HG03025 (cell line): ENCODE measurements around the gene CERS3.

Experiments used
- ATAC-seq: cut with Tn5 transposase; IDR thresholded peaks from one replicate; pipeline ENCODE4 v1.9.1; 2021; ENCODE audit warnings: mild to moderate bottlenecking, moderate library complexity; ENCODE audit not compliant: unreplicated experiment, low FRiP score

Gene CERS3

DNA sequence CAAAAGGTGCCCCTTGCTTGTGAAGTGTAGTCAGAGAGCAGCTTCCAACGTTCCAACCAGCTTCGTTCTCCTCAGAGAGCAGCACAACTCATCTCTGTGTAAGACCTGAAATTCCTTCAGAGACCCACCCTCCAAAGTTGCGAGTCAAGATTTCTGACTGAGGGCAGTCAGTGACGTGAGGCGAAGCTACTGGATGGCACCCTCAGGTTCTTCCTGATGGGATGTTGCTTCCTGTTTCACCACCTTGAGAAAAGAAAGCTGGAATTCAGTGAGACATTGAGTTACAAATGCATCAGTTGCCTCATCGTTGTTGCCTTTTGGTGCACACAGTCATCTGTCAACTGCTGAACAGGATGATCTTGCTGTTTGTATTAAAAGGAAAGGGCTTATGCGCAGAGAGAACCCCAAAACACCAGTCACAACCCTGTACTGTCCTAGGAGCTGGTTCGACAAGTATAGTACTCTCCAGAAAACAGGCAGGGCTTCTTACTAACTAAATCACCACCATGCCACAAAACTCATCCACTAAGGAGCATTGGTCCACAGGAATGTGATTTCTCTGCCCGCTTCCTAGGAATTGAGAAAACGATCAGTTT is at the start of gene CERS3:
Gene CERS3 (minus strand): TSS at position 118 of the 596 bp plus-strand sequence. CDS start 27,101 bp downstream, outside the sequence.
- no peak for ATAC-seq

DNA sequence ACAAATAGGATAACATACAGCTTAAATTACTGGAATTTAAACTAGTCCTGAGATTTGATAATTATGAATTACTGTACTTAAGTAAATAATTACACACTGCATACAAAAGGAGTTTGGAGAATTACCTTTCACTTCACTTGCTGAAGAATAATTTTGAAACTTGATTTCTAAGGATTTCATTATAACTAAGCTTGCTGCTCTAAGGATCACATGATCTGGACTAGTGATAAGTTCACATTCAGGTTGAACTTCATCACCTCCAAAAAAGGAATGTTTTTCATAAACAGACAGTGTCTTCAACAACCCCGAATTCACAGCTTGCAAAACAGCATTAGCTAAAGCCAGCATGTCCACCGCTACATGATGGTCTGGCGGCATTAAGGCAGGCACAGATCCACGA is 44.8 kb upstream of the CERS3 start:
- no peak for ATAC-seq

DNA sequence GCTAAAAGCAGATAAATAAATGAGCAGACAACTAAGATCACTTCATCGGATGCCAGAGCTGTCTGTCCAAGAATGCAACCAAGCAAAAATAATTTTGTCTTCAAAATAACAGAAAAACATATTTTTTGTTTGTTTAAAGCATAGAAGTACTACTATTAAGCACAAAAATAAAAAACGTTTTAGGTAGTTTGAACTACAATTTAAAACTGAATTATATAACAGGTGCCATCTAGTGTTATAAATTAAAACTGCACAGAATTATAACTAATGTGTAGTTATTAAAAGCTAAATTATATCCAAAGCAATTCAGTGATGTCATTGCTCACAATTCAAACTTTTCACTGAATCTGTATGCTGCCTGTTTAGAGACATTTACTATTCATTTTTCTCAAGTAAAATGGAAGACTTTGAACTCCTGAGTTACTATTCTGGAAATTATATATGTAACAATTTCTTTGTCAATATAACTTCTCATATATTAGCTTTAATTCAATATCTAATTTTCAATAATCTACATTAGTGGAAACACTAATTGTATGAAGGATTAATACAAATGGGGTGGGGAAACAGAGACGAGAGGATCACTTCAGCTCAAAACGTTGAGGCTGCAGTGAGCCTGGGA is 43.7 kb upstream of the CERS3 start:
- no peak for ATAC-seq

DNA sequence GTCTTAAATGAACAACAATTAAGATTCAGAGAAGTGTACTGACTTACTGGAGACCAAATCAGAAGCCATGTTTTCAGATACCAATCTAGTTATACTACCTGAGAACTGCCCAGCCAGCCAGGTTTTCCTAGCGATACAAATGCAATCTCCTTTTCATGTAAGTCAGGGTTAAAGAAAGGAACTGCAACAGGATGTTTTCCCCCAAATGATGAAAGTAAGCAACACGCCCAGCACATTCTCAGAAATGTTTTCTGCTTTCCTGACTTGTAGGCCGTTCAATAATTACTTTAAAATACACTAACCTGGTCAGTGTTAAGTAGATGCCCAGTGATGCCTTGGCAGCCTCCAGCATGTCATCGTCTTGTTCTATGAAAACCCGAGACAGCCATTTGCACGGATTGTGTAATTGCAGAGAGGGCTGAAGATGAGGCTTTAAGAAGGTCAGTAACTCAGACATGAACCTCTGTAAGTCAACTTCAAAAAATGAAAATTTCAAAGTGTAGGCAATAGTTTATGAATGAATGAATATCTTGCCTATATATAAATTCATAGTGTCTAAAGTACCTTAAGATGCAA is 42.9 kb upstream of the CERS3 start:
- ATAC-seq: no peak

DNA sequence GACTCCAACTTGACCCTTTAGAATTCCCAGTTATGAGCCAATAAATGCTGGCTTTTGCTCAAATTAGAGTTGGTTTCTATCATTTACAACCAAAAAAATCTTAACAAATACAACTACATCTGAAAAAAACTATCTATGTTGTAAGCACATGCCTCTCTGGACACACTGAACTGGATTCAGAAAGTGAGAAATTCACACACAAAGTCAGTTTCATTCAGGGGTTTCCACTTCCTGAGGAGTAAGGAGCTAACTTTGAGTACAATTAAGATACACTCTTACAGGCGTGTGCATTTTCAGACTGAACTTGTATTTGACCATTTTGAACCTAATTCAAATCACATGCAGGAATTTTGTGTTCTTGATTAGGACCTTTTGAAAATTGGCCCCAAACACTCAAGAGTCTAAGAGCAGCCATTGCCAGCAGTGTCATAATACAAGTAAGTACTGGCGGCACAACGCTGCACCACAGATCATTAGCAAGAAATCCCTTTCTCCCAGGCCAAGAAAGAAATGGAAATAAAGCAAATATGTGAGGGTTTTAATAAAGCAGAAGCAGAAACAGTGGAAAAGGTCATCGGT is 42.1 kb upstream of the CERS3 start:
- no peak for ATAC-seq

DNA sequence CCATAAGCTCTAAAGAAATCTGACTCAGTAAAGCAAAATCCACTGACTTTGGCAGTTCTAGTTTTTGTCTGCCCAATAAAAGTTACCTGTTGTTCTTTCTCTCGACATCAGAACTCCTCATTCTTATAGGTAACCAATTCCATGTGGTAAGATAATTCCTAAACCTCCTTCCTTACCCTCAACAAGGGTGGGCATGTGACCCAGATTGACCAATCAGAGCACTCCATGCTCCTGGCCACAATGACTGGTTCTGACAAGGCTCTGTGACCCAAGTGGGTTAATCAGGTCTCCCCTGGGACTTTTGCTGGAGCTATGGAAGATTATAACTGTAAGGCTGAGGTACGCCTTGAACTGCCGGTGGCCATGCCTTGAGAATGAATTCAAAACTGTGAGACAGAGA is 41.5 kb upstream of the CERS3 start:
- no peak for ATAC-seq

DNA sequence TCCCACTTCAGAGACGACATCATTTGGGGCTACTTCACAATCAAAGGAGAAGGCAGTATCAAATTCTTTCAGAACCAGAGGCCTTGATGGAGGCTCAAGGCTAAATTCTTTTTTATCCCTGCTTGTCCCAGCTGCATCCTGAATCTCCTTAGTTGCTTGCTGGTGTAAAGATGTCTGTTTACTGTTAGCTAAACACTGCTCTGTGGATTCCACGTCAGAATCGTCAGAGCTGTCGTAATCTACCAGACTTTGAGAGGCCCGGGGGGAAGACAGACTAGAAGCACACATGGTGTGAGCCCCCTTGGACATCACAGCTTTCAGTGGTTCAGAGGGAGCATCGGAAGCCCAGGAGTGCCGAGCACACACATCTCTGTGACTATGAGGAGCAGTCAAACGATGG is 40.6 kb upstream of the CERS3 start:
- no peak for ATAC-seq

DNA sequence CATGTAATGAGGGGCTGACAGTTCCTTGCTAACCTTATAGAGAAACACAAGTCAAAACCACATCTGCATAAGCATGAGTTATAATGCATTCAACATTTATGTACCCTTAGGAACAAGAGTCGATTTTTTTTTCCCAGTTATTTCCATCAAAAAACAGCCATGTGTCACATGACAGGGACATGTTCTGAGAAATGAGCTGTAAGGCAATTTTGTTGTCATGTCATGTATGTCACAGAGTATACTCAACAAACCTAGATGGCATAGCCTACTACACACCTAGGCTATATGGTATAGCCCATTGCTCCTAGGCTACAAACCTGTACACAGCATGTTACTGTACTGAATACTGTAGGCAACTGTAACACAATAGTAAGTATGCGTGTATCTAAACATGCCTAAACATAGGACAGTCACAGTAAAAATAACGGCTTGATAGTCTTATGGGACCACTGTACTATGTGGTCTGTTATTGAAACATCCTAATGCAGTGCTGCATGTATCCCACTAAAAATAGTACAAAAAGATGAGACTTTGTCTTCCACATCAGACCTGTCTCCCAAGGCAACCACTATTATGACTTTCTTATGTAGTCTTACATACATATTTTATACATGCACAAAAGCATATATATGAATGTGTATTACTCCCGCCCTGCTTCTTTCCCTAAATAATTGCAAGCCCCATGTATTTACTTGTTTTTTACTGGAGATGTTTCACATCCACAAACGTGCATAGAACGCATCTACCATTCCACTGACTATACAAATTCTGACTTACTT is 38.3 kb upstream of the CERS3 start:
- ATAC-seq: no peak

DNA sequence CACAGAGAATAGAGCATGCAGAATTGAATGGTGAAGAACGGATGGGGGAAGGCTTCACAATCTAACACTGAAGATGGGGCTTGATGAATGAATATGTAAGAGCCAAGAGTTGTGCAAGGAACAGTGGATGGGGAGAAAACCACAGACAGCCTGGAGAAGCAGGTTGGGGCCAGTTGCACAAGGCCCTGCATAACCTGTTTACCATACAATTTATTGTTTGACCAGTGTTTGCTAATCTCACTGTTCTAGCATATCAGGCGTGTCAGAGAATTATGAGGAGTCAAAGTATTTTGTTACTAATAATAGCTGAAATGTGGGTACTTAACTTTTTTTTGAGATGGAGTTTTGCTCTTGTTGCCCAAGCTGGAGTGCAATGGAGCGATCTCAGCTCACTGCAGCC is 36.8 kb upstream of the CERS3 start:
- ATAC-seq: no peak

DNA sequence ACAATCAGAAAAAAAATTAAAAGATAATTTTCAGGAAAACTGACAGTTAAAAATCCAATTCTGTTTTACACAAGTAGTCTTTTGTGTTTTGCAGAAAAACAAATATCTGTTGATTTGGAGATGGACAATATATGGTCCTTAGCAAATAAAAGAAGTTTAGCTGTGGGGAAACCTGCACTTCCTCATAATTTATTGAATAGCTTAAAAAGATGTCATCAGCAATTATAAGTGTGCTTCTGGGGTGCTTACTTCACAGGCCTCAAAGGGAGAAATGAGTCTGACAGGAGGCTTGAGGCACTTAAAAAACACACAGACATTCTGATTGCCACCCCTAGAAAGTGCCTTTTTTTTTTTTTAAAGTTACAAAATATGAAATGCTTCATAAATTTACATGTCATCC is 31.6 kb upstream of the CERS3 start:
- no peak for ATAC-seq

DNA sequence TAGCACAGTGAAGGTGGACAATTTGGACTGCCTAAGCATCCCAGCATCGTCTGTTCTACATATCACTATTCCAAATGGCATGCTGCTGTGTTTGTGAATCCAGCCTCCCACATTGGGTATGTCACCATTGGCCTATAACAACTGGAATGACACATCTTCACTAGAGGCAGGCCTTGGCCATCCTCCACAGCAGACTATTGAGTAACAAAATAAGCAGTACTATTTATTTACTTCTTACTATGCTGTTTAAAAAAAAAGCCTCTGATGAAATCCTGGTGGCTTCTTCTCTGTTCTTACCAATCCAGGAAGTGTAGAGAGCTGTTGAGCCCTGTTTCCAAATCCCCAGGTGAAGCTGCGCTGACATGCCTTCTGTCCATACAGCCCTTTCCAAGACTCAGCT is 30.6 kb upstream of the CERS3 start:
- no peak for ATAC-seq

DNA sequence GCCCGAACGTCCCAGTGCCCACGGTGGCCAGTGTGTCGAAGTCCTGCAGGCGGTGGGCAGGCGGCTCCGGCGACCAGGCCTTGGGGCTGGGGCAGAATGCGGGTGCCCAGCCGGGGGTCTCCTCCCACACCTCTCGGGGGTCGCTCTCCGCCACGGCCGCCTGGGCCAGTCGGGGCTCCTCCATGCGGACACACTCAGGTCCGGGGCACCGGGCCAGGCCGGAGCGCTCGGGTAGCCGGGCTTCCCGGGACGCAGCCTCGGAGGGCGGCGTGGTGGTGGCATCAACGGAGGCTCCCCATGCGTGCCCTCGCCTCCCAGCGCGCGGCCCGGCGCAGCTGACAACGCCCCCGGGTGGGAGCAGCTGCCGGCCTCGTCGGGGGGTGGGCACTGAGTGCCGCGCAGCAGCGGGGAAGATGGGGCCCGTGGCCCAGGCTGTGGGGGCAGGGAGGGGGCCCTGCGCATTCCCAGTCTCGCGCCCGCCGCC is 30.1 kb upstream of the CERS3 start:
- no peak for ATAC-seq

DNA sequence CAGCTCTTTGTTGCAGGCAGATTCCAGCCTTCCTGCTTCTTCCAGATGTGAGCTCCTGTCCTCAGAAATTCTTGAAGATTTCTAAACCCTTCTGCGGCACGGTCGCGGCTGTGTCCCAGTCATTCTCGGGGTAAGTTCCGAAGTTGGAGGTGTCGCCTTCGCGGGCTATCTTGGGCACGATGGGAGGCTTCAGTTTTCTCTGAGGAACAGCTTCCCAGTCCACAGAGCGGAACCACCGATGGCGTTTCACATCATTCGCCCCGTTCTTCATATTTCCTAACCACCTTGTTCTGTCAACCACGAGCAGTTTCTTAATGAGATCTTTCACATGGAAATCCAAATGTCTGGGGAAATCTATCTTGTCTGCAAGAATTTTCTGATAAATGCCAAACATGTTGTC is 24.7 kb upstream of the CERS3 start:
- ATAC-seq: no peak

DNA sequence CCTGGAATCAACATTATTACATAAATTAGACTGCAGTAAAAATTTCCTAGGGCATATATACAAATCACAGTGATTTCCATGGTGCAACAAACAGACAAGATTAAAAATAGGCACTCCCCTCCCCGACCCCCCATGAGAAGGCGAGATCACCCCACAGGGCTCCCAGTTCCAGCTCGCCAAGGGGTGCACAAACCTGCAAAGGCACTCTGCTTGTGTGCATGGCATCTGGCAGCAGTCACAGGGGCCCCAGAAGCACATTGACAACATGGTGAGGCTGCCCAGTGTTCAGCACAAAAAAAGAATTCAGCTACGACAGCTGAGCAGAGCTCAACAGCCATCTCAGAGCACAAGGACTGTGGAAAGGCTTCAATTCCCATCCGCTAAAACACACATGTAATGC is 19.2 kb upstream of the CERS3 start:
- no peak for ATAC-seq

DNA sequence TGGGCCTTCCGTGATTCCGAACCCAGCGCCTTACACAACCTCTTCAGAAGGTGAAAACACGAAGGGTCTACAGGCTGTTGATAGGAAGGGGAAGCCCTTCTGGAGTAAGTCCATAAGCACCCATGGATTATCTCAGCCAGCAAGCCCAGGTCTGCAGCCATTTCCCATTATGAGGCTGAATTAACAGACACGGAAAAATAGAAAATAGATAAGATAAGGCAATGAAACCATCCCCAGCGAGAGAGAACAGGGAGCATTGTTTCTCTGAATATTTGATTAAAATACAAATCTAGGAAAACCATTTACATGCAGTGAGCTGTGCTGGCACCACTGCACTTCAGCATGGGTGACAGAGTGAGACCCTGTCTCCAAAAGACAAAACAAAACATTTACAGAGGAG is 16.2 kb upstream of the CERS3 start:
- ATAC-seq: no peak

DNA sequence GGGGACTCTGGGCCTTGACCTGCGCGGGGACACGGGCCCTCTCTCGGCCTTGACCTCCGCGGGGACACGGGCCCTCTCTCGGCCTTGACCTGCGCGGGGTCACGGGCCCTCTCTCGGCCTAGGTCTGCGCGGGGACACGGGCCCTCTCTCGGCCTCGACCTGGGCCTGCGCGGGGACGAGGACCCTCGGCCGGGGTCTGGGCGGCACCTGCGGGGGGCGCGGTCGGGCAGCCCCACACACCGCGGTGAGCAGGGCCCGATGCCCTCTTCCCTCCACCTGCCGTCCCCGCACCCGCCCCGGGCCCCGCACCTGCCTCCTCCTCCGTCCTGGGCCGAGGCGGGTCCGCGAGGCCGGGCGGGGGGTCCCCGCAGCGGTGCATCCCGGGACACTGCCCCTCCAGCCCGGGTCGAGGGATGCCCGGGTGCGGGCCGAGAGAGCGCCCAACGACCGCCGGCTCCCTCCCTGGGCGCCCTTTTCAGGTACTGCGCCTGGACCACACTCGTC is 15.6 kb upstream of the CERS3 start:
- ATAC-seq: no peak

DNA sequence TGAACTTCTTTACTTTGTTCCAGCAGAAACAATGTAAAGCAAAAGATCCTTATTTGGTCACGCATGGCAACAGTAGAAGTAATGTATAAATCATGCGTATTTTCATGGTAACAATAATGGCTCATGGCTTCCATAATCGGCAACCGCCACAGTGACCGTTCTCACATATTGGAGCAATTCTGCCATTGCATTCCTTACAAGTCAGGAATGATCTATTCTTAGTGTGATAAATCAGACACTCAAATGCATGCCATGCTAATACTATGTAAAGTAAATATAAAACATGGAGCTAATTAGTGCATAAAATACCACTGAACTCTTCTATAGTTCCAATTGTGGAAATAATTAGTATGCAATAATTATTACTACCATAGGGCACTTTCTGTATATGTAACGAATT is 13.5 kb upstream of the CERS3 start:
- no peak for ATAC-seq

DNA sequence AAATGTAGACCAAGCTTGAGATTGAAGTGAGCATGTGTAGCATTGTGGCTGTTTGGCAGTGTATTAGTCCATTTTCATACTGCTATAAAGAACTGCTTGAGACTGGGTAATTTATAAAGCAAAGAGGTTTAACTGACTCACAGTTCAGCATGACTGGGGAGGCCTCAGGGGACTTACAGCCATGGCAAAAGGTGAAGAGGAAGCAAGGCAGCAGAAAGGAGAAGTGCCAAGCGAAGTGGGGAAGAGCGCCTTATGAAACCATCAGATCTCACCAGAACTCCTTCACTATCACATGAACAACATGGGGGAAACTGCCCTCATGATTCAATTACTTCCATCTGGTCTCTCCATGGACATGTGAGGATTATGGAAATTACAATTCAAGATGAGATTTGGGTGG is 8.6 kb upstream of the CERS3 start:
- ATAC-seq: no peak

DNA sequence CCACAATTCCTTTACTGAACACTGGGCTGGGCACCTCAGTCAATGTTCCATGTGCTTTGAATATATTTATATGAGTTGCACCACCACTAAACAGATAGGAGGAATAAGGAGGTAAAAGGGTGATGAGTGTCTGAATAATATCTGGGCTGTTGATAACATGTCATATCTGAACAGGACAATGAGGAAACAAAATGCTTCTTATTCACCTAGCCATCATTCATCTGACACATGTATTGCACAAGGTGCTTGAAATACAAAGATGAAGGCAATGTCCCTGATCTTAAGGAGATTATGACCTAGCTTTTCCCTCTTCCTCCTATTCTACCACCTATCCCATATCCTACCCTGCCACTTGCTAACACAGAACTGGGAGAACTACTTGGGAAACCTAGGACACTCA is 8.0 kb upstream of the CERS3 start:
- no peak for ATAC-seq

DNA sequence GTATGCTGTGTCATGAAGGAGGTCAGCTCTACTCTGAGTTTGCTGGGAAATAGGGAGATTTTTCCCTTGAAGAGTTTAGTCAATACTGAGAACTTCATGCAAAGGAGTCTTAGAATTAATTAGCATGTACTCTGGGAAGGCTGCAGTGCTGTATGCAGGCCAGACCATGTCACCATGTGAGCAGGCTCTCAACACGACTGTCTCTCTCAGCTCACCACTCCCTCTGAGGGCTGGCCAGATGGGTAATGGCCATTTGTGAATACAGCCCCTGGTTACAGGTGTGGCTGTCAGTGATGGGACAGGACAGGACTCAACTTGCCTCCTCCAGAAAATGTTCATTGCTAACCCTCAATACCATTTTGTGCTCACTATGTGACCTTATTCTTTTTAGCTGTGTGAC is 5.1 kb upstream of the CERS3 start:
- no peak for ATAC-seq

DNA sequence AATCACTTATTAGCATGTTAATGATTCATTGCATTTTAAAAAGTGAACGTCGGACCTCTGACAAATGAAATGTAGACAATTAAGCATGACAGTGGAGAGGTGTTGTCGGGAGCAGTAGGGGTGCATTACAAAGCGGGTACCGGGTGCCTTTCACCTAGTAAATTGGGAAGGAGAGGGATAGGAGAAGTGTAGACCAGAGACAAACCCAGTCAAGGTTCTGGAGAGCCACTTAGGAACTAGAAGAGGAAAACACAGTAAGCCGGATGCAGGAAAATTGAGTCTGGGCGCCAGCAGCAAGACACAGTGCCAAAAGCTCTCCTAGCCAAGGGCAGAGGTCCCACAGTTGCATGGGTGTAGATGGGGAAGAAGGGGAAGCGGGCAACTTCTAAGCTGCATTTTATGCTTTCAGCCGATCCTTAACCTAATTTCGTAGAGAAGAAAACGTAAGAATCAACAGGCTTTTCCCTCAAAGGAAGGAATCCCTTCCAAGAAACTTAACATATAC is 3.1 kb upstream of the CERS3 start:
- ATAC-seq: no peak
